Regular cardiac myocyte (primary cell): ENCODE measurements around the gene CYP2F1. TPM values are rescaled to one million over a fixed set of nuclear protein-coding genes. Genes with fewer than 3 reads are reported as not detected.

Experiments
- total RNA-seq: library from RNA; depleted of rRNA; stranded (reverse); fragments of >200 nt; gene quantifications from 2 replicates; pipeline ENCODE4 v1.2.3, GENCODE V29; 2014

The CYP2F1 gene, protein sequence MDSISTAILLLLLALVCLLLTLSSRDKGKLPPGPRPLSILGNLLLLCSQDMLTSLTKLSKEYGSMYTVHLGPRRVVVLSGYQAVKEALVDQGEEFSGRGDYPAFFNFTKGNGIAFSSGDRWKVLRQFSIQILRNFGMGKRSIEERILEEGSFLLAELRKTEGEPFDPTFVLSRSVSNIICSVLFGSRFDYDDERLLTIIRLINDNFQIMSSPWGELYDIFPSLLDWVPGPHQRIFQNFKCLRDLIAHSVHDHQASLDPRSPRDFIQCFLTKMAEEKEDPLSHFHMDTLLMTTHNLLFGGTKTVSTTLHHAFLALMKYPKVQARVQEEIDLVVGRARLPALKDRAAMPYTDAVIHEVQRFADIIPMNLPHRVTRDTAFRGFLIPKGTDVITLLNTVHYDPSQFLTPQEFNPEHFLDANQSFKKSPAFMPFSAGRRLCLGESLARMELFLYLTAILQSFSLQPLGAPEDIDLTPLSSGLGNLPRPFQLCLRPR
- under 0.01 TPM in 1 of 2 replicates, not detected in the other for total RNA-seq

DNA sequence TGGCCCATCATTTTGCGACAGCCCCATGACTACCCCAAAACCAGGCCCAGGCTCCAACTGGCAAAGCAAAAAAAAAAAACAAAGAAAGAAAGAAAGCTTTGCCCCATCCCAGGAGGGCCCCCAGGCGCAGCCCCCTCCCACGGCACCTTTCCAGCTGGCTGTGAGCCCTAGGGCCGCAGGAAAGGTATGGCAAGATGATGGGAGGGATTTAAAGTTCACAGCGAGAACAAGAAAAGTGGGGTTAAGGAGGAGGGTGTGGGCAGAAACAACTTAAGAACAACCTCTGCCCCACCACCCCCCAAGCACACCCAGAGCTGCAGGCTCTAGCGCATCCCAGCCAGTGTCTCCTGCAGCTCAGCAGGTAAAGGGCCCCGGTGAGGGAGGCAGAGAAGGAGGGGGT, at the start of gene CYP2F1:
CYP2F1 (plus strand) TSS at position 301 of the 400 bp plus-strand sequence. CDS start 1,757 bp downstream, outside the sequence.

DNA sequence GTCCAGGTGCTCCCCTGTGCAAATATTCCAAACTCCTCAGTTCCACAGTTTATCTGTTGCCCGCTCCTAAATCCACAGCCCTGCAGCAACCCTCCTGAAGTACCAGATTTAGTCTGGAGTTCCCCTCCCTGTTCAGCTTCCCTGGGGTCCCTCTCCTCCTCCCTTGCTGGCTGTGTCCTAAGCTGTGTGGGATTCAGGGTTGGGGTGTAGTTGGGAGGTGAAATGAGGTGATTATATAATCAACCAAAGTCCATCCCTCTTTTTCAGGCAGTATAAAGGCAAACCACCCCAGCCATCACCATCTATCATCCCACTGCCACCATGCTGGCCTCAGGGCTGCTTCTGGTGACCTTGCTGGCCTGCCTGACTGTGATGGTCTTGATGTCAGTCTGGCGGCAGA, 26.1 kb upstream of the CYP2F1 start, which contains the start of gene CYP2A13:
CYP2A13 (plus strand) TSS at position 301 of the 400 bp plus-strand sequence; CDS start at position 322, 21 bp downstream.

Other genes starting within 250 kb of the CYP2F1 start
- gene CYP2A7, start 232.2 kb upstream of the CYP2F1 start, total RNA-seq, result not detected in 2 replicates
- not detected in 2 replicates for gene CYP2B6, start 123.2 kb upstream of the CYP2F1 start, total RNA-seq
- not detected in 2 replicates for gene CYP2A13, start 26.0 kb upstream of the CYP2F1 start, total RNA-seq
- gene CYP2S1, start 78.8 kb downstream of the CYP2F1 start, total RNA-seq, result under 0.01 and 1.3 TPM in 2 replicates
- 224 and 501 TPM in 2 replicates for gene AXL, start 104.8 kb downstream of the CYP2F1 start, total RNA-seq
- 41.7 and 84.2 TPM in 2 replicates for gene HNRNPUL1, start 149.9 kb downstream of the CYP2F1 start, total RNA-seq
- gene CCDC97, start 195.7 kb downstream of the CYP2F1 start, total RNA-seq, result 6.2 and 6.3 TPM in 2 replicates
- gene TGFB1, start 239.5 kb downstream of the CYP2F1 start, total RNA-seq, result 8.7 and 10.7 TPM in 2 replicates
- 3.1 and 6.5 TPM in 2 replicates for gene B9D2, start 249.7 kb downstream of the CYP2F1 start, total RNA-seq